CD14-positive monocyte (primary cell): ENCODE measurements around the gene RIMOC1. TPM values are rescaled to one million over a fixed set of nuclear protein-coding genes. Genes with fewer than 3 reads are reported as not detected.
A peak's percentile ranks its signal among the peaks of the same experiment; 100 is the strongest.

ENCODE experiments used
- DNase-seq, 3 donors: peaks; one replicate each; pipeline ENCODE4 v3.0.0-alpha.2; 2011 to 2022
- H2AFZ ChIP-seq: 2 replicates; pipeline ENCODE4 v1.6.0; 2012; ENCODE audit warnings: mild to moderate bottlenecking, low read depth, low read length, inconsistent platforms; ENCODE audit not compliant: insufficient read depth, poor library complexity, severe bottlenecking
- H3K27ac ChIP-seq, 2 donors: 1 replicate in 1 of 2; 2 replicates in 1 of 2; pipeline ENCODE4 v1.5.1; 2012 to 2013; ENCODE audit warnings: low read length in 2 of 2, control low read depth in 1 of 2, inconsistent platforms in 1 of 2, low read depth in 1 of 2, mild to moderate bottlenecking in 1 of 2
- H3K27me3 ChIP-seq, 2 donors: one replicate each; pipeline versions ENCODE4 v1.6.0 to v1.6.1; 2011 to 2013; ENCODE audit warnings: low read length in 2 of 2; ENCODE audit not compliant: control insufficient read depth in 2 of 2, insufficient read depth in 2 of 2
- H3K36me3 ChIP-seq, 2 donors: replicated peaks in 1 of 2; 1 replicate in 1 of 2; 2 replicates in 1 of 2; pipeline versions ENCODE4 v1.5.1 to v1.6.1; 2012 to 2013; ENCODE audit warnings: low read length in 2 of 2, control low read depth in 1 of 2, inconsistent platforms in 1 of 2, mild to moderate bottlenecking in 1 of 2; ENCODE audit not compliant: insufficient read depth in 2 of 2, control insufficient read depth in 1 of 2
- H3K4me1 ChIP-seq, 2 donors: 1 replicate in 1 of 2; 2 replicates in 1 of 2; pipeline versions ENCODE4 v1.5.1 to v1.6.1; 2012 to 2013; ENCODE audit warnings: low read length in 2 of 2, control low read depth in 1 of 2, inconsistent platforms in 1 of 2, mild to moderate bottlenecking in 1 of 2, moderate library complexity in 1 of 2; ENCODE audit not compliant: insufficient read depth in 2 of 2, control insufficient read depth in 1 of 2
- H3K4me2 ChIP-seq: replicated peaks from 2 replicates; pipeline ENCODE3; 2012; ENCODE audit warnings: low read length, moderate library complexity, mild to moderate bottlenecking; ENCODE audit not compliant: poor library complexity, severe bottlenecking; ENCODE audit errors: extremely low read depth
- H3K4me3 ChIP-seq, 3 experiments: fragments of 200-600 bp in 1 of 3; sonication (generic) in 1 of 3; replicated peaks in 1 of 3; 1 replicate in 2 of 3; 2 replicates in 1 of 3; pipeline ENCODE4 v1.5.1; 2011 to 2013; ENCODE audit warnings: low read length in 3 of 3, mild to moderate bottlenecking in 3 of 3, control low read depth in 2 of 3, low read depth in 2 of 3, inconsistent platforms in 1 of 3, moderate library complexity in 1 of 3
- H3K79me2 ChIP-seq: 2 replicates; pipeline ENCODE4 v1.6.0; 2012; ENCODE audit warnings: mild to moderate bottlenecking, control low read depth, inconsistent platforms, low read length, moderate library complexity; ENCODE audit not compliant: insufficient read depth
- H3K9ac ChIP-seq: 2 replicates; pipeline ENCODE4 v1.6.0; 2017; ENCODE audit warnings: low read length, mild to moderate bottlenecking; ENCODE audit not compliant: insufficient read depth, poor library complexity, severe bottlenecking
- H3K9me3 ChIP-seq, 2 donors: replicated peaks in 1 of 2; 1 replicate in 1 of 2; 2 replicates in 1 of 2; pipeline versions ENCODE4 v1.5.1 to v1.6.1; 2012 to 2013; ENCODE audit warnings: low read length in 2 of 2, control low read depth in 1 of 2; ENCODE audit not compliant: control insufficient read depth in 1 of 2, insufficient read depth in 1 of 2
- H4K20me1 ChIP-seq: 2 replicates; pipeline ENCODE4 v1.6.0; 2012; ENCODE audit warnings: mild to moderate bottlenecking, low read length, control low read depth, moderate library complexity; ENCODE audit not compliant: insufficient read depth
- H3K27ac Mint-ChIP-seq, 7 donors: one replicate each; pipeline ENCODE4 v1.8.0; 2020; ENCODE audit warnings: mild to moderate bottlenecking in 7 of 7, mixed read lengths in 7 of 7, moderate library complexity in 6 of 7, inconsistent platforms in 2 of 7
- H3K27me3 Mint-ChIP-seq, 3 donors: one replicate each; pipeline ENCODE4 v1.8.0; 2021 to 2022; ENCODE audit warnings: low read depth in 3 of 3, mild to moderate bottlenecking in 3 of 3, mixed read lengths in 3 of 3, moderate library complexity in 3 of 3, inconsistent platforms in 1 of 3
- H3K36me3 Mint-ChIP-seq, 2 donors: one replicate each; pipeline ENCODE4 v1.8.0; 2020; ENCODE audit warnings: mixed read lengths in 2 of 2, inconsistent platforms in 1 of 2, mild to moderate bottlenecking in 1 of 2
- H3K4me1 Mint-ChIP-seq: one replicate; pipeline ENCODE4 v1.8.0; 2020; ENCODE audit warnings: mild to moderate bottlenecking, mixed read lengths
- H3K4me3 Mint-ChIP-seq, 2 donors: one replicate each; pipeline ENCODE4 v1.8.0; 2020; ENCODE audit warnings: mild to moderate bottlenecking in 2 of 2, mixed read lengths in 2 of 2, moderate library complexity in 1 of 2
- H3K9me3 Mint-ChIP-seq, 7 donors: one replicate each; pipeline ENCODE4 v1.8.0; 2020 to 2022; ENCODE audit warnings: mixed read lengths in 7 of 7, mild to moderate bottlenecking in 6 of 7, moderate library complexity in 6 of 7, inconsistent platforms in 2 of 7
- CTCF ChIP-seq: fragments of 200-600 bp; IDR thresholded peaks from one replicate; pipeline ENCODE4 v1.8.0; 2022; ENCODE audit warnings: antibody characterized with exemption, mild to moderate bottlenecking
- WGBS: methylation state at CpG from one replicate; pipeline ENCODE4 v1.1.5; 2013; ENCODE audit warnings: missing lambda C conversion rate; ENCODE audit not compliant: insufficient coverage; 5-methylcytosine and 5-hydroxymethylcytosine counted together
- intact Hi-C, 2 donors: fragments of 100-400 bp; cut with micrococcal nuclease; formaldehyde crosslinking; loops; one replicate each; pipeline versions ENCODE4 v1.15.0 to v1.15.1; 2023
- polyA plus RNA-seq, 3 donors: library from polyadenylated mRNA; depleted of rRNA in 1 of 3; unstranded in 2 of 3; stranded (reverse) in 1 of 3; fragments of 300-500 nt in 2 of 3; fragments of >200 nt in 1 of 3; fragmentation: Illumina TruSeq in 2 of 3; gene quantifications; 1 replicate in 2 of 3; 2 replicates in 1 of 3; pipeline ENCODE4 v1.2.3, GENCODE V29; 2012 to 2021

The RIMOC1 gene
- polyA plus RNA-seq, 3 donors, result 4.6 to 15.3 (median 11.2) TPM

GRCh38 chr5:41892031-41892430 is 12.1 kb upstream of the RIMOC1 start:
- TF ChIP-seq CTCF, result no peak
- peaks cover 6% of the 10 kb centered on the region for H3K4me1 Mint-ChIP-seq
- no peak overlapping the region for H3K27ac Mint-ChIP-seq
- no peaks in the 10 kb centered on the region for H4K20me1 ChIP-seq
- no peak for DNase-seq
- H3K4me1 ChIP-seq, result no peaks in the 10 kb centered on the region
- no peaks in the 10 kb centered on the region for H3K9me3 ChIP-seq
- no peak overlapping the region for H3K4me3 ChIP-seq
- H3K79me2 ChIP-seq, result no peaks in the 10 kb centered on the region
- no peaks in the 10 kb centered on the region for H3K36me3 ChIP-seq
- H3K9me3 Mint-ChIP-seq, result peaks cover 0 to 4% (median 0%) of the 10 kb centered on the region in 7 donors
- no peak overlapping the region for H3K4me2 ChIP-seq
- no peak overlapping the region for H3K4me3 Mint-ChIP-seq
- no peak overlapping the region for H2AFZ ChIP-seq
- no peak overlapping the region for H3K9ac ChIP-seq
- no peak overlapping the region for H3K27ac ChIP-seq
- H3K27me3 Mint-ChIP-seq, result peaks cover 11 to 21% (median 19%) of the 10 kb centered on the region in 3 donors
- H3K36me3 Mint-ChIP-seq, result no peaks in the 10 kb centered on the region
- peaks cover 8 to 10% of the 10 kb centered on the region in 2 donors for H3K27me3 ChIP-seq
- intact Hi-C loops, result no loop called here

GRCh38 chr5:41893074-41893851 is 10.9 kb upstream of the RIMOC1 start:
- H2AFZ ChIP-seq, result no peak overlapping the region
- intact Hi-C loops, result no loop called here
- H3K9me3 Mint-ChIP-seq, result peaks cover 0 to 4% (median 0%) of the 10 kb centered on the region in 7 donors
- H3K36me3 ChIP-seq, result no peaks in the 10 kb centered on the region
- H3K4me1 ChIP-seq, result no peaks in the 10 kb centered on the region
- peak overlapping the region in 1 of 2 donors; percentile 48 for H3K4me3 Mint-ChIP-seq
- H3K4me3 ChIP-seq, result no peak overlapping the region
- H3K27me3 Mint-ChIP-seq, result peaks cover 9 to 21% (median 14%) of the 10 kb centered on the region in 3 donors
- H3K9ac ChIP-seq, result no peak overlapping the region
- no peaks in the 10 kb centered on the region for H3K36me3 Mint-ChIP-seq
- no peak for DNase-seq
- no peak overlapping the region for H3K4me2 ChIP-seq
- no peak overlapping the region for H3K27ac Mint-ChIP-seq
- H3K4me1 Mint-ChIP-seq, result peaks cover 6% of the 10 kb centered on the region
- H3K79me2 ChIP-seq, result no peaks in the 10 kb centered on the region
- H3K9me3 ChIP-seq, result no peaks in the 10 kb centered on the region
- no peak for TF ChIP-seq CTCF
- H4K20me1 ChIP-seq, result no peaks in the 10 kb centered on the region
- no CpG with 5 or more reads among the region's 3 CpGs for WGBS
- peaks cover 4% of the 10 kb centered on the region in 2 donors for H3K27me3 ChIP-seq
- no peak overlapping the region for H3K27ac ChIP-seq
